ENCODE data around the gene JAM3. TPM values are rescaled to one million over a fixed set of nuclear protein-coding genes. Genes with fewer than 3 reads are reported as not detected.

The JAM3 gene
- total and polyA plus RNA-seq, 2 of the 8 experiments (the other 6 are each of a cell fraction or from before 2014, with no cell fraction given), result 19.6 to 42.8 TPM

DNA sequence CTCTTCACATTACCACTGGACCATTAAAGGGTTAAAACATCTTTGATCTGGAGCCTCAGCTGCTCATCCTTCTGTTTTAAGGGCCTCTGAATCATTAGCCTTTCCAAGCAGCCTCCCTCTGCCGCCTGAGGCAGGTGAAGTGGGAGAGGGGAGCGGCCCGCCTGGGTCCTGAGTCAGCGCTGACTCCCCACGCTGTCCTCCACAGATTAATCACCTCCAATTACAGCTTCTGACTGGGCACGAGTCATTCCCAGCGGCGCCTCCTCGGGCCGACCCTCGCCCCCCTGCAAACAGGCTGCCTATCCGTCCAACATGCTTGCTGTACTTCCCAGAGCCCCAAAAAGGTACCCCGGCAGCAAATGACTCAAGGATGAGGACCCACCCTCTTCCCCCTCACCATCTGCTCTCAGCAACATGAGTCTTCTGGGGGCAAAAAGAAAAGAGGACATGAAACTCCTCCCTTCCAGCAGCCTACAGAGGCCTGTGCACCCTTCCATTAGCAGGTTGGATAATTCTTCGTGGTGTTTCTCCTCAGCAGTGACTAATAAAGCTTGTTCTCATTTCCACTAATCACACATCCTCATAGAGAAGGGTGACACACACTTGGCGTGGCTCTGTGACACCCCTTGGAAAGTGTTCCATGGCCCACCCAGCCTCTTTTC lies 44.3 kb upstream of the JAM3 start:
- Histone ChIP-seq H2BK15ac (ENCODE audit: low read length) (no peak overlapping the region), H3K27ac (ENCODE audit: low read depth, low read length) (no peak overlapping the region), H2AK5ac (ENCODE audit: low read depth, low read length) (no peak overlapping the region), H3K4ac (replicated peaks; ENCODE audit: insufficient read length, low read depth, low read length) (no peak overlapping the region), H2BK20ac (ENCODE audit: low read length) (no peak overlapping the region), H3K4me3 (ENCODE audit: extremely low read depth in 1 of 4, insufficient read depth in 2 of 4, low read depth in 3 of 4, low read length in 4 of 4) (no peak overlapping the region), H3K79me1 (ENCODE audit: low read depth, low read length) (no peaks in the 10 kb centered on the region), H3K23me2 (ENCODE audit: low read depth, low read length) (no peaks in the 10 kb centered on the region), H4K5ac (ENCODE audit: insufficient read length, low read depth, low read length) (no peak overlapping the region), H4K8ac (ENCODE audit: extremely low read depth, insufficient read depth, low read length) (no peak overlapping the region), H3K9ac (replicated peaks in 1 of 4; ENCODE audit: extremely low read depth in 1 of 4, low read depth in 3 of 4, low read length in 3 of 4) (no peak overlapping the region), H3K56ac (replicated peaks; ENCODE audit: insufficient read length, low read depth, low read length) (no peak overlapping the region), H3K18ac (ENCODE audit: extremely low read depth, low read length) (no peak overlapping the region), H3K79me2 (ENCODE audit: control insufficient read depth in 1 of 2, insufficient read depth in 2 of 2, low read length in 2 of 2) (no peaks in the 10 kb centered on the region), H2BK120ac (replicated peaks; ENCODE audit: low read depth, low read length) (no peak overlapping the region), H3K4me1 (replicated peaks in 1 of 4; ENCODE audit: control insufficient read depth in 3 of 4, insufficient read depth in 4 of 4, low read length in 3 of 4) (peaks cover 0 to 9% (median 2%) of the 10 kb centered on the region in 4 experiments; a peak in 3 of 7 replicates), H3K23ac (ENCODE audit: insufficient read length) (no peak overlapping the region), H4K20me1 (replicated peaks in 1 of 2; ENCODE audit: control insufficient read depth in 1 of 2, insufficient read depth in 2 of 2, low read length in 2 of 2) (no peaks in the 10 kb centered on the region), H3K14ac (ENCODE audit: insufficient read length) (no peak overlapping the region), H3K36me3 (ENCODE audit: control insufficient read depth in 2 of 4, insufficient read depth in 4 of 4, low read length in 3 of 4) (no peaks in the 10 kb centered on the region), H3K4me2 (ENCODE audit: insufficient read depth in 1 of 2, low read depth in 2 of 2, low read length in 2 of 2) (no peak overlapping the region), H2AFZ (ENCODE audit: low read length) (no peak overlapping the region), H4K91ac (replicated peaks; ENCODE audit: insufficient read length, low read length) (no peak overlapping the region), H3K9me3 (ENCODE audit: insufficient read depth in 2 of 2, low read depth in 1 of 2, low read length in 1 of 2) (no peaks in the 10 kb centered on the region), H2BK12ac (ENCODE audit: low read depth, low read length) (no peak overlapping the region), H3K27me3 (replicated peaks in 1 of 4; ENCODE audit: control insufficient read depth in 3 of 4, extremely low read depth in 1 of 4, insufficient read depth in 3 of 4, low read length in 3 of 4) (no peaks in the 10 kb centered on the region), H2BK5ac (ENCODE audit: low read depth, low read length) (no peak overlapping the region)
- no peak for FAIRE-seq
- 88% methylated on average over 15 of the region's 15 CpGs; no CpG with 5 or more reads in 1 of the 2 experiments for WGBS, 2 experiments (ENCODE audit: extremely low coverage in 1 of 2, insufficient coverage in 1 of 2, insufficient read length in 1 of 2, insufficient replicate concordance in 2 of 2, low coverage in 1 of 2, low lambda C conversion rate in 2 of 2, missing lambda C conversion rate in 1 of 2)
- CTCF ChIA-PET (ENCODE audit: partially characterized antibody), result interaction anchor here (1.2 to 7.4 kb wide), 12 partner anchors 9 to 116 kb away, joined by 3 to 84 read pairs (median 4); no protein-coding TSS in a partner anchor
- DNase-seq (ENCODE audit: low read depth in 1 of 2, low spot score in 2 of 2), result no peak
- POLR2A ChIA-PET (ENCODE audit: partially characterized antibody), result interaction anchor here (0.6 to 2.0 kb wide), 4 partner anchors 16 to 229 kb away, joined by 3 to 4 read pairs (median 3); partner anchors contain the start of genes ACAD8 and THYN1
- TF ChIP-seq HDAC2 (IDR thresholded peaks at IDR 0.05; ENCODE audit: borderline replicate concordance in 1 of 2, low read depth in 2 of 2, low read length in 2 of 2) (no peak), ASH2L (IDR thresholded peaks at IDR 0.05; ENCODE audit: low read length) (no peak), CHD2 (IDR thresholded peaks at IDR 0.05; ENCODE audit: low read length) (no peak), TAF1 (IDR thresholded peaks at IDR 0.05; ENCODE audit: low read depth, low read length) (no peak), BCL11A (IDR thresholded peaks at IDR 0.05; ENCODE audit: low read depth in 2 of 2, low read length in 2 of 2) (no peak), TAF7 (optimal IDR thresholded peaks at IDR 0.05; ENCODE audit: borderline replicate concordance, low read depth, low read length) (no peak), CEBPB (IDR thresholded peaks at IDR 0.05; ENCODE audit: low read depth, low read length) (no peak), RNF2 (IDR thresholded peaks at IDR 0.05; ENCODE audit: borderline replicate concordance, low read depth, low read length, missing control alignments, poor library complexity, severe bottlenecking) (no peak)
- TF ChIP-seq, protein P1, sequence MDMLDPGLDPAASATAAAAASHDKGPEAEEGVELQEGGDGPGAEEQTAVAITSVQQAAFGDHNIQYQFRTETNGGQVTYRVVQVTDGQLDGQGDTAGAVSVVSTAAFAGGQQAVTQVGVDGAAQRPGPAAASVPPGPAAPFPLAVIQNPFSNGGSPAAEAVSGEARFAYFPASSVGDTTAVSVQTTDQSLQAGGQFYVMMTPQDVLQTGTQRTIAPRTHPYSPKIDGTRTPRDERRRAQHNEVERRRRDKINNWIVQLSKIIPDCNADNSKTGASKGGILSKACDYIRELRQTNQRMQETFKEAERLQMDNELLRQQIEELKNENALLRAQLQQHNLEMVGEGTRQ (IDR thresholded peaks at IDR 0.05; ENCODE audit: low read length), result no peak
- TF ChIP-seq, protein P2, sequence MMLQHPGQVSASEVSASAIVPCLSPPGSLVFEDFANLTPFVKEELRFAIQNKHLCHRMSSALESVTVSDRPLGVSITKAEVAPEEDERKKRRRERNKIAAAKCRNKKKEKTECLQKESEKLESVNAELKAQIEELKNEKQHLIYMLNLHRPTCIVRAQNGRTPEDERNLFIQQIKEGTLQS (IDR thresholded peaks at IDR 0.05; ENCODE audit: insufficient read depth, low read depth, low read length), result no peak

Data from H1 (cell line).